GM12878 (cell line): ENCODE data around the gene RPL7L1. TPM values are rescaled to one million over a fixed set of nuclear protein-coding genes. Genes with fewer than 3 reads are reported as not detected.

Experiments used
- ATAC-seq: fragments of 200-7000 bp; cut with Tn5 transposase; 3 replicates; pipeline ENCODE4 v1.9.1; 2020; ENCODE audit warnings: mild to moderate bottlenecking, moderate library complexity
- BruUV-seq: library from RNA; stranded (reverse); fragments of 400-500 nt; replicated peaks from 2 replicates; lab custom pipeline; 2021; lab: Mats Ljungman, UMichigan
- CTCF ChIA-PET: fragments of 300-600 bp; sonication (Branson Sonifier 250); formaldehyde crosslinking; extraction: SDS; loops from one replicate; lab custom pipeline; 2021; ENCODE audit warnings: inconsistent platforms; lab: Yijun Ruan, JAX
- POLR2A ChIA-PET: fragments of 350-600 bp; formaldehyde crosslinking; extraction: SDS; loops from one replicate; lab custom pipeline; 2021; ENCODE audit warnings: inconsistent platforms; lab: Charles Lee
- RAD21 ChIA-PET: fragments of 300-600 bp; sonication (Branson Sonifier 250); formaldehyde crosslinking; loops from one replicate; lab custom pipeline; 2023; ENCODE audit warnings: antibody characterized with exemption; ENCODE audit not compliant: unreplicated experiment; lab: Charles Lee
- SMC1A ChIA-PET: fragments of 300-600 bp; sonication (Branson Sonifier 250); formaldehyde crosslinking; loops from one replicate; lab custom pipeline; 2023; ENCODE audit not compliant: unreplicated experiment, uncharacterized antibody; lab: Charles Lee
- DNase-seq: peaks from one replicate; pipeline ENCODE4 v3.0.0-alpha.2; 2011; ENCODE audit warnings: low read depth, low spot score
- FAIRE-seq: peaks from 3 replicates; lab custom pipeline; 2011; peaks lifted over from hg19 to GRCh38; lab: Jason Lieb, UNC
- H2AFZ ChIP-seq: 2 replicates; pipeline ENCODE4 v1.6.0; 2011; ENCODE audit warnings: low read depth, low read length, control low read depth; ENCODE audit not compliant: control insufficient read depth
- H3K27ac ChIP-seq: 2 replicates; pipeline ENCODE4 v1.5.1; 2011; ENCODE audit warnings: control low read depth; ENCODE audit not compliant: control insufficient read depth, insufficient read depth
- H3K27me3 ChIP-seq, 2 experiments: replicated peaks in 1 of 2; 2 replicates each; pipeline versions ENCODE4 v1.6.0 to v1.6.1; 2011; ENCODE audit warnings: low read length in 1 of 2; ENCODE audit not compliant: control insufficient read depth in 2 of 2, insufficient read depth in 2 of 2
- H3K36me3 ChIP-seq, 2 experiments: 2 replicates each; pipeline ENCODE4 v1.5.1; 2011; ENCODE audit warnings: low read length in 1 of 2; ENCODE audit not compliant: control insufficient read depth in 2 of 2, insufficient read depth in 2 of 2
- H3K4me1 ChIP-seq: 2 replicates; pipeline ENCODE4 v1.6.1; 2011; ENCODE audit warnings: mild to moderate bottlenecking, low read length, moderate library complexity, mixed read lengths; ENCODE audit not compliant: control insufficient read depth, insufficient read depth
- H3K4me2 ChIP-seq: 2 replicates; pipeline ENCODE4 v1.6.0; 2011; ENCODE audit warnings: control low read depth; ENCODE audit not compliant: control insufficient read depth, insufficient read depth
- H3K4me3 ChIP-seq: fragments of 200-600 bp; sonication (generic); 2 replicates; pipeline ENCODE4 v1.5.1; 2016
- H3K79me2 ChIP-seq: 2 replicates; pipeline ENCODE4 v1.6.0; 2011; ENCODE audit warnings: low read length; ENCODE audit not compliant: control insufficient read depth, insufficient read depth
- H3K9ac ChIP-seq: 2 replicates; pipeline ENCODE4 v1.8.0; 2011; ENCODE audit warnings: low read length, control low read depth, mixed read lengths; ENCODE audit not compliant: control insufficient read depth, insufficient read depth
- H3K9me3 ChIP-seq: replicated peaks from 3 replicates; pipeline ENCODE4 v1.5.1; 2011; ENCODE audit warnings: mild to moderate bottlenecking, low read length; ENCODE audit not compliant: control insufficient read depth, insufficient read depth
- H4K20me1 ChIP-seq: 2 replicates; pipeline ENCODE4 v1.6.0; 2011; ENCODE audit not compliant: control insufficient read depth, insufficient read depth
- ATF2 ChIP-seq: IDR thresholded peaks from 2 replicates; pipeline ENCODE4 v1.6.1; 2012; ENCODE audit warnings: low read length, inconsistent platforms
- BCLAF1 ChIP-seq: fragments of 450-650 bp; IDR thresholded peaks from 2 replicates; pipeline ENCODE4 v1.6.1; 2017; ENCODE audit warnings: antibody characterized with exemption, mild to moderate bottlenecking, moderate library complexity
- FOXM1 ChIP-seq: IDR thresholded peaks from 2 replicates; pipeline ENCODE4 v1.6.1; 2012; ENCODE audit warnings: low read depth, mild to moderate bottlenecking, inconsistent platforms, low read length, moderate library complexity
- IKZF1 ChIP-seq: fragments of 450-650 bp; conservative IDR thresholded peaks from 2 replicates; pipeline ENCODE4 v1.6.1; 2017; ENCODE audit warnings: antibody characterized with exemption, mild to moderate bottlenecking
- NR2C1 ChIP-seq: fragments of 450-650 bp; IDR thresholded peaks from 2 replicates; pipeline ENCODE4 v1.6.1; 2017; ENCODE audit warnings: antibody characterized with exemption, mild to moderate bottlenecking, moderate library complexity
- PAX8 ChIP-seq: fragments of 450-650 bp; IDR thresholded peaks from 2 replicates; pipeline ENCODE4 v1.6.1; 2017; ENCODE audit warnings: mild to moderate bottlenecking, moderate library complexity
- PBX3 ChIP-seq: IDR thresholded peaks from 2 replicates; pipeline ENCODE4 v1.6.1; 2011; ENCODE audit warnings: mild to moderate bottlenecking, low read depth, low read length, moderate library complexity; ENCODE audit not compliant: insufficient replicate concordance
- PRDM15 ChIP-seq: fragments of 450-650 bp; formaldehyde crosslinking; IDR thresholded peaks from 2 replicates; pipeline ENCODE4 v1.4.0; 2020; ENCODE audit warnings: mild to moderate bottlenecking, moderate library complexity
- WGBS: methylation state at CpG from one replicate; pipeline ENCODE4 v1.1.6; 2016; ENCODE audit warnings: low lambda C conversion rate; ENCODE audit not compliant: insufficient replicate concordance, insufficient coverage; ENCODE audit errors: missing lambda C conversion rate; 5-methylcytosine and 5-hydroxymethylcytosine counted together
- in situ Hi-C: fragments of 300-500 bp; cut with MboI; formaldehyde crosslinking; loops from 9 replicates; pipeline ENCODE4 v1.14.3; 2018; ENCODE audit warnings: mixed read lengths
- intact Hi-C: fragments of 100-400 bp; cut with micrococcal nuclease; formaldehyde crosslinking; loops from one replicate; pipeline ENCODE4 v1.14.2; 2022; ENCODE audit not compliant: unreplicated experiment
- polyA plus RNA-seq, 11 experiments: library from polyadenylated mRNA; depleted of rRNA in 4 of 11; unstranded in 6 of 11; stranded (reverse) in 5 of 11; fragments of >200 nt; fragmentation: Nextera tagmentation in 4 of 11; fragmentation: Illumina TruSeq in 1 of 11; extraction: Ambion mirVana in 4 of 11; extraction: Trizol in 1 of 11; gene quantifications; 1 replicate in 1 of 11; 2 replicates in 10 of 11; pipeline versions ENCODE4 v1.2.1 to v1.2.3, GENCODE V29; 2011 to 2016; ENCODE audit warnings: inconsistent platforms in 2 of 11, missing spikeins in 2 of 11, low read depth in 1 of 11
- total RNA-seq, 4 experiments: library from RNA; depleted of rRNA in 3 of 4; stranded (reverse); fragments of >200 nt in 3 of 4; fragmentation: Illumina TruSeq in 1 of 4; extraction: Trizol in 1 of 4; gene quantifications; 2 replicates each; pipeline versions ENCODE4 v1.2.1 to v1.2.3, GENCODE V29; 2013 to 2021
- TF ChIP-seq, protein P1 (sequence below): IDR thresholded peaks from 2 replicates; pipeline ENCODE4 v1.6.1; 2012; ENCODE audit warnings: low read depth, low read length, improper control_type of control experiment
- TF ChIP-seq, protein P2 (sequence below), 3 experiments: IDR thresholded peaks in 2 of 3; conservative IDR thresholded peaks in 1 of 3; 2 replicates each; pipeline ENCODE4 v1.5.1; 2011; ENCODE audit warnings: low read depth in 3 of 3, low read length in 3 of 3, mild to moderate bottlenecking in 3 of 3, control low read depth in 2 of 3, moderate library complexity in 2 of 3, inconsistent platforms in 1 of 3, mixed read lengths in 1 of 3; ENCODE audit not compliant: control insufficient read depth in 2 of 3, insufficient read depth in 1 of 3; ENCODE audit errors: extremely low read depth in 1 of 3

RPL7L1 gene
- total and polyA plus RNA-seq, 10 of the 15 experiments (the other 5 are each of a cell fraction or from before 2014, with no cell fraction given), result 54.1 to 154 (median 104) TPM

DNA sequence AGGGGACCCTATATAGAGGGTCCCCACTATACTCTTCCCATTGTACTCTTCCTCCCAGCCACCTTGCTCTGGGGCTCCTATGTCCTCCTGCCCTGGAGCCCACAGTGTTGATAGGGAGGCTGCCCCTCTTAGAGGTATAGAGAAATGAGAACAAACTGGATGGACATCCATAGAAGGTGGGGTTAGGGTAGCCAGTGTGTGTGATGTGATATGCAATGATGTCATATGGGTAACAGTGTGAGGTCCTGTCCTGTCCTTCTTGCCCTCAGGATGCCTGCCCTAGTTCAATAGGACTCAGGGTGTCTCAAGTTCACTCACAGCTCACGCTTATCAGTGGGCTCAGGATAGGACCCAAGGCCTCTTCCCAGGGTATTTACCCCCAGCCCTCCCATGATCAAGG lies 36.9 kb downstream of the RPL7L1 start:
- WGBS, result 86% methylated on average over 1 of the region's 1 CpG
- DNase-seq (no peak), ATAC-seq (peak; percentile 14; the same call in 1 of the 3 replicates), FAIRE-seq (no peak)
- BruUV-seq, result no TSS peak
- Histone ChIP-seq H4K20me1 (no peaks in the 10 kb centered on the region), H2AFZ (no peak overlapping the region), H3K4me2 (no peak overlapping the region), H3K27me3 (no peaks in the 10 kb centered on the region), H3K79me2 (no peaks in the 10 kb centered on the region), H3K9ac (no peak overlapping the region), H3K4me3 (no peak overlapping the region), H3K4me1 (peaks cover 6% of the 10 kb centered on the region), H3K9me3 (no peaks in the 10 kb centered on the region), H3K36me3 (no peaks in the 10 kb centered on the region), H3K27ac (no peak overlapping the region)
- in situ Hi-C loops, result no loop called here
- CTCF ChIA-PET, result interaction anchor here (0.9 to 2.8 kb wide), 3 partner anchors 13 to 322 kb away, joined by 4 to 15 read pairs (median 5); partner anchors contain the start of gene CNPY3
- POLR2A ChIA-PET, result interaction anchor here (0.5 to 0.6 kb wide), 2 partner anchors 24 to 221 kb away, joined by 3 read pairs; no protein-coding TSS in a partner anchor
- intact Hi-C loops, result no loop called here
- RAD21 ChIA-PET, result no interaction called here
- SMC1A ChIA-PET, result no interaction called here
- TF ChIP-seq, protein P1, sequence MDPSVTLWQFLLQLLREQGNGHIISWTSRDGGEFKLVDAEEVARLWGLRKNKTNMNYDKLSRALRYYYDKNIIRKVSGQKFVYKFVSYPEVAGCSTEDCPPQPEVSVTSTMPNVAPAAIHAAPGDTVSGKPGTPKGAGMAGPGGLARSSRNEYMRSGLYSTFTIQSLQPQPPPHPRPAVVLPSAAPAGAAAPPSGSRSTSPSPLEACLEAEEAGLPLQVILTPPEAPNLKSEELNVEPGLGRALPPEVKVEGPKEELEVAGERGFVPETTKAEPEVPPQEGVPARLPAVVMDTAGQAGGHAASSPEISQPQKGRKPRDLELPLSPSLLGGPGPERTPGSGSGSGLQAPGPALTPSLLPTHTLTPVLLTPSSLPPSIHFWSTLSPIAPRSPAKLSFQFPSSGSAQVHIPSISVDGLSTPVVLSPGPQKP, result no peak
- TF ChIP-seq PRDM15 (CRISPR knock-in tag), result no peak
- TF ChIP-seq, protein P2, sequence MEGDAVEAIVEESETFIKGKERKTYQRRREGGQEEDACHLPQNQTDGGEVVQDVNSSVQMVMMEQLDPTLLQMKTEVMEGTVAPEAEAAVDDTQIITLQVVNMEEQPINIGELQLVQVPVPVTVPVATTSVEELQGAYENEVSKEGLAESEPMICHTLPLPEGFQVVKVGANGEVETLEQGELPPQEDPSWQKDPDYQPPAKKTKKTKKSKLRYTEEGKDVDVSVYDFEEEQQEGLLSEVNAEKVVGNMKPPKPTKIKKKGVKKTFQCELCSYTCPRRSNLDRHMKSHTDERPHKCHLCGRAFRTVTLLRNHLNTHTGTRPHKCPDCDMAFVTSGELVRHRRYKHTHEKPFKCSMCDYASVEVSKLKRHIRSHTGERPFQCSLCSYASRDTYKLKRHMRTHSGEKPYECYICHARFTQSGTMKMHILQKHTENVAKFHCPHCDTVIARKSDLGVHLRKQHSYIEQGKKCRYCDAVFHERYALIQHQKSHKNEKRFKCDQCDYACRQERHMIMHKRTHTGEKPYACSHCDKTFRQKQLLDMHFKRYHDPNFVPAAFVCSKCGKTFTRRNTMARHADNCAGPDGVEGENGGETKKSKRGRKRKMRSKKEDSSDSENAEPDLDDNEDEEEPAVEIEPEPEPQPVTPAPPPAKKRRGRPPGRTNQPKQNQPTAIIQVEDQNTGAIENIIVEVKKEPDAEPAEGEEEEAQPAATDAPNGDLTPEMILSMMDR (IDR thresholded peaks at IDR 0.05 in 2 of 3, conservative IDR thresholded peaks at IDR 0.05 in 1 of 3; ENCODE audit: control insufficient read depth in 2 of 3, extremely low read depth in 1 of 3, insufficient read depth in 1 of 3, low read depth in 3 of 3, low read length in 3 of 3), result no peak
- TF ChIP-seq BCLAF1, result no peak
- no peak for TF ChIP-seq PAX8
- no peak for TF ChIP-seq NR2C1
- TF ChIP-seq ATF2, result no peak
- TF ChIP-seq FOXM1, result no peak
- TF ChIP-seq PBX3, result no peak
- TF ChIP-seq IKZF1, result no peak
